H1 (cell line): ENCODE results near the gene MVD. TPM values are rescaled to one million over a fixed set of nuclear protein-coding genes. Genes with fewer than 3 reads are reported as not detected.

ENCODE experiments used
- HDAC2 ChIP-seq, 2 experiments: fragments of 300-600 bp in 1 of 2; sonication (generic) in 1 of 2; IDR thresholded peaks; 2 replicates each; pipeline ENCODE4 v1.6.1; 2011 to 2012; ENCODE audit warnings: low read depth in 2 of 2, low read length in 2 of 2, mild to moderate bottlenecking in 2 of 2, moderate library complexity in 2 of 2, borderline replicate concordance in 1 of 2, inconsistent platforms in 1 of 2
- polyA plus RNA-seq, 7 experiments: library from polyadenylated mRNA; depleted of rRNA in 3 of 7; stranded (reverse) in 5 of 7; unstranded in 2 of 7; fragments of >200 nt in 5 of 7; fragments of 200-250 nt in 2 of 7; gene quantifications; 1 replicate in 5 of 7; 2 replicates in 1 of 7; 4 replicates in 1 of 7; pipeline versions ENCODE4 v1.2.1 to v1.2.3, GENCODE V29; 2011 to 2013; ENCODE audit warnings: missing spikeins in 2 of 7, mixed read lengths in 2 of 7
- total RNA-seq: library from RNA; stranded (reverse); fragmentation: NEBNext Ultra II Directional; extraction: Animal tissue kit (Norgen Biotek cat#: 25700); gene quantifications from 2 replicates; pipeline ENCODE4 v1.2.1, GENCODE V29; 2021

MVD gene
- total and polyA plus RNA-seq, 2 of the 8 experiments (the other 6 are each of a cell fraction or from before 2014, with no cell fraction given), result 47.2 to 77.3 TPM

GRCh38 chr16:88700636-88701482 is 38.0 kb upstream of the MVD start (continued):
- no peak for TF ChIP-seq HDAC2 (IDR thresholded peaks at IDR 0.05; ENCODE audit: borderline replicate concordance in 1 of 2, low read depth in 2 of 2, low read length in 2 of 2)
